GM19468 (cell line): Measurements from ENCODE around the gene MAFF.

Experiments
- ATAC-seq: cut with Tn5 transposase; IDR thresholded peaks from one replicate; pipeline ENCODE4 v1.9.1; 2021; ENCODE audit warnings: mild to moderate bottlenecking, moderate library complexity, moderate number of reproducible peaks; ENCODE audit not compliant: unreplicated experiment; ENCODE audit errors: extremely low read depth

The MAFF gene

DNA sequence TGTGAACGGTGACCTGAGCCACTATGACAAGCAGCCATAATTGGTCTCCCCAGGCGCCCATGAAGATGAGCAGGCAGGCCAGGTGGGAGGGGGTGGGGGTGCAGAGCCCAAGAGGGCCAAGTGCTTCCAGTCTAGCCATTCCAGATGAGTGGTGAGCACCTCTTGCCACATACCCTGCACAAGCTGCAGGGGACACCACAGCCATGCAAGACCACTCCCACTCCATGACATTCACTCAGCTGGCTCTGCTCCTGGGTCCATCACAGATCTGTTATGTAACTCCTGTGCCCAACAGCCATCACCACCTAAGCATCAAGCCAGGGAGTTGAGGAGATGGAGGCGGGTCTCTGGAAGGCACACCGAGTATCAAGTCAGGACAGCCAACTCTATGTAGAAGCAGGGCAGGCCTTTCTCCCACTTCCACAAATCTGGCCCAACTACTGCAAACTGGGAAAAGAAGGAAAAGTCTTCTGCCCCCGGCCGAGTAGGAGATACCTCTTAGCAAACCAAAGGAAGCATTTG lies 62.6 kb downstream of the MAFF start:
- no peak for ATAC-seq
